ENCODE measurements around the gene LCE1B. TPM values are rescaled to one million over a fixed set of nuclear protein-coding genes. Genes with fewer than 3 reads are reported as not detected.
A peak's percentile ranks its signal among the peaks of the same experiment; 100 is the strongest.

LCE1B gene
- not detected for total RNA-seq

- Histone ChIP-seq H3K4me1 (peaks cover 0 to 11% (median 0%) of the 10 kb centered on the region in 3 donors), H3K36me3 (no peaks in the 10 kb centered on the region), H3K27me3 (no peaks in the 10 kb centered on the region), H3K9me3 (no peaks in the 10 kb centered on the region), H3K27ac (no peak within 1 kb of the TSS), H3K4me3 (no peak within 1 kb of the TSS)
- DNase-seq: no peak
- TF ChIP-seq, protein P1, sequence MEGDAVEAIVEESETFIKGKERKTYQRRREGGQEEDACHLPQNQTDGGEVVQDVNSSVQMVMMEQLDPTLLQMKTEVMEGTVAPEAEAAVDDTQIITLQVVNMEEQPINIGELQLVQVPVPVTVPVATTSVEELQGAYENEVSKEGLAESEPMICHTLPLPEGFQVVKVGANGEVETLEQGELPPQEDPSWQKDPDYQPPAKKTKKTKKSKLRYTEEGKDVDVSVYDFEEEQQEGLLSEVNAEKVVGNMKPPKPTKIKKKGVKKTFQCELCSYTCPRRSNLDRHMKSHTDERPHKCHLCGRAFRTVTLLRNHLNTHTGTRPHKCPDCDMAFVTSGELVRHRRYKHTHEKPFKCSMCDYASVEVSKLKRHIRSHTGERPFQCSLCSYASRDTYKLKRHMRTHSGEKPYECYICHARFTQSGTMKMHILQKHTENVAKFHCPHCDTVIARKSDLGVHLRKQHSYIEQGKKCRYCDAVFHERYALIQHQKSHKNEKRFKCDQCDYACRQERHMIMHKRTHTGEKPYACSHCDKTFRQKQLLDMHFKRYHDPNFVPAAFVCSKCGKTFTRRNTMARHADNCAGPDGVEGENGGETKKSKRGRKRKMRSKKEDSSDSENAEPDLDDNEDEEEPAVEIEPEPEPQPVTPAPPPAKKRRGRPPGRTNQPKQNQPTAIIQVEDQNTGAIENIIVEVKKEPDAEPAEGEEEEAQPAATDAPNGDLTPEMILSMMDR (IDR thresholded peaks at IDR 0.05): no peak
- TF ChIP-seq POLR2A (IDR thresholded peaks at IDR 0.05): no peak
- intact Hi-C loops (cut with DNase I): no loop called here
- WGBS, 2 donors: 74 to 81% methylated on average over 2 of the region's 2 CpGs
These were observed at the start of gene LCE1B for GRCh38 chr1:152811671-152812070. LCE1B (plus strand) TSS chr1:152811971; CDS start chr1:152812447, 476 bp downstream.

- 47 to 53% methylated on average over 8 of the region's 8 CpGs for WGBS, 2 donors
- TF ChIP-seq POLR2A (IDR thresholded peaks at IDR 0.05): no peak
- TF ChIP-seq, protein P1 (IDR thresholded peaks at IDR 0.05): no peak
- H3K27ac ChIP-seq: no peak overlapping the region
- no peaks in the 10 kb centered on the region for H3K27me3 ChIP-seq
- peaks cover 0 to 20% (median 3%) of the 10 kb centered on the region in 3 donors for H3K4me1 ChIP-seq
- intact Hi-C loops (cut with DNase I): no loop called here
- no peak overlapping the region for H3K4me3 ChIP-seq
- no peak for DNase-seq
- H3K36me3 ChIP-seq: no peaks in the 10 kb centered on the region
- no peaks in the 10 kb centered on the region for H3K9me3 ChIP-seq
These were observed 42.8 kb upstream of the LCE1B start for GRCh38 chr1:152768847-152769533.

DNA sequence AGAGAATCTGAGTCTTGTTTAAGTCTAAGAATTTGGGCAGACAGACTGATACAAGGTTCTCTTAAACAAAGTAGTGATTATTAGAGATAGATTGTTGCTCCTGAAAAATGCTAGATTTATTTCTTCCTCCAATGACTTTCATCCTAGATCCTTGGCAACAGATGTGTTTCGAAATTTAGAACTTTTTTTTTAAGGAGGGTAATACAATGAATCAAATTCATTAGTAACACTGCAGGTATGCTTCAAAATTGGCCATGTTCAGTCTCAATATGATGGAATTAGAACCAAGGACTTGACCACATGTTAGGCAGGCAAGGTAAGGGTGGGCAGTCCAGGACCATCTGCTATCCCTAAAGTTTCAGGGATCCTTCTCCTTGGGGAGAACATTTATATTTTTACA lies 41.4 kb upstream of the LCE1B start:
- Histone ChIP-seq H3K4me3 (no peak overlapping the region), H3K27me3 (no peaks in the 10 kb centered on the region), H3K9me3 (no peaks in the 10 kb centered on the region), H3K4me1 (peaks cover 0 to 20% (median 3%) of the 10 kb centered on the region in 3 donors), H3K36me3 (no peaks in the 10 kb centered on the region), H3K27ac (no peak overlapping the region)
- TF ChIP-seq, protein P1 (IDR thresholded peaks at IDR 0.05): no peak
- no peak for TF ChIP-seq POLR2A (IDR thresholded peaks at IDR 0.05)
- intact Hi-C loops (cut with DNase I): no loop called here
- DNase-seq: no peak
- WGBS, 2 donors: 10 to 35% methylated on average over 1 of the region's 1 CpG

GRCh38 chr1:152774875-152775274 lies 36.9 kb upstream of the LCE1B start, which contains the start of gene LCE1F:
LCE1F (plus strand) TSS chr1:152775140; CDS start chr1:152776372, 1,232 bp downstream.
- H3K27ac ChIP-seq: no peak within 1 kb of the TSS
- 51 to 60% methylated on average over 4 to 6 of the region's 6 CpGs for WGBS, 2 donors

GRCh38 chr1:152776361-152776760 lies 35.4 kb upstream of the LCE1B start:
- Histone ChIP-seq H3K36me3 (no peaks in the 10 kb centered on the region), H3K9me3 (no peaks in the 10 kb centered on the region), H3K27ac (no peak overlapping the region), H3K27me3 (peaks cover 0 to 3% (median 0%) of the 10 kb centered on the region in 4 donors), H3K4me1 (no peaks in the 10 kb centered on the region), H3K4me3 (no peak overlapping the region)
- 64 to 85% methylated on average over 2 to 3 of the region's 11 CpGs for WGBS, 2 donors
- intact Hi-C loops (cut with DNase I): no loop called here
- no peak for TF ChIP-seq POLR2A (IDR thresholded peaks at IDR 0.05)
- TF ChIP-seq, protein P1 (IDR thresholded peaks at IDR 0.05): no peak
- DNase-seq: no peak

More at GRCh38 chr1:152774875-152775274, 36.9 kb upstream of the LCE1B start, which contains the start of gene LCE1F:
- intact Hi-C loops (cut with DNase I): no loop called here
- H3K9me3 ChIP-seq: no peaks in the 10 kb centered on the region
- no peak within 1 kb of the TSS for H3K4me3 ChIP-seq
- peaks cover 0 to 3% (median 0%) of the 10 kb centered on the region in 4 donors for H3K27me3 ChIP-seq
- H3K4me1 ChIP-seq: peaks cover 0 to 7% (median 0%) of the 10 kb centered on the region in 3 donors
- H3K36me3 ChIP-seq: no peaks in the 10 kb centered on the region
- TF ChIP-seq POLR2A (IDR thresholded peaks at IDR 0.05): no peak
- TF ChIP-seq, protein P1 (IDR thresholded peaks at IDR 0.05): peak in 1 of 6 experiments; percentile 33
- no peak for DNase-seq

Measured in esophagus squamous epithelium (tissue), 5 donors.